GM12892 (cell line): ENCODE data around the gene UBFD1.

Experiments
- POLR2A ChIP-seq: IDR thresholded peaks from 2 replicates; pipeline ENCODE4 v1.6.1; 2011; ENCODE audit warnings: low read depth, low read length, control low read depth
- POLR2AphosphoS5 ChIP-seq: IDR thresholded peaks from 2 replicates; pipeline ENCODE4 v1.6.1; 2011; ENCODE audit warnings: low read depth, low read length, control low read depth

- TF ChIP-seq POLR2A (no peak), POLR2AphosphoS5 (no peak)
Observed at GRCh38 chr16:23516366-23517137, 41.0 kb upstream of the UBFD1 start.
